Keratinocyte (primary cell): ENCODE results near the gene SERP2. TPM values are rescaled to one million over a fixed set of nuclear protein-coding genes. Genes with fewer than 3 reads are reported as not detected.
A peak's percentile ranks its signal among the peaks of the same experiment; 100 is the strongest.

Experiments
- DNase-seq: peaks from one replicate; pipeline ENCODE4 v3.0.0-alpha.2; 2011; ENCODE audit warnings: low read depth, missing footprints, low spot score
- FAIRE-seq: peaks from 2 replicates; lab custom pipeline; 2011; peaks lifted over from hg19 to GRCh38; lab: Jason Lieb, UNC
- H2AFZ ChIP-seq: 2 replicates; pipeline ENCODE4 v1.6.0; 2012; ENCODE audit warnings: low read length, control low read depth, inconsistent platforms; ENCODE audit not compliant: control insufficient read depth
- H3K27ac ChIP-seq: 2 replicates; pipeline ENCODE4 v1.5.1; 2011; ENCODE audit warnings: low read length; ENCODE audit not compliant: control insufficient read depth, insufficient read depth
- H3K27me3 ChIP-seq: 3 replicates; pipeline ENCODE4 v1.6.0; 2011; ENCODE audit warnings: low read length; ENCODE audit not compliant: control insufficient read depth, insufficient read depth; ENCODE audit errors: extremely low read depth
- H3K36me3 ChIP-seq, 2 experiments: 2 replicates in 1 of 2; 3 replicates in 1 of 2; pipeline ENCODE4 v1.5.1; 2011; ENCODE audit warnings: low read length in 2 of 2, mild to moderate bottlenecking in 1 of 2; ENCODE audit not compliant: control insufficient read depth in 2 of 2, insufficient read depth in 2 of 2; ENCODE audit errors: extremely low read depth in 1 of 2
- H3K4me1 ChIP-seq: 3 replicates; pipeline ENCODE4 v1.5.1; 2011; ENCODE audit warnings: low read length; ENCODE audit not compliant: control insufficient read depth, insufficient read depth; ENCODE audit errors: extremely low read depth
- H3K4me2 ChIP-seq: 3 replicates; pipeline ENCODE4 v1.6.0; 2011; ENCODE audit warnings: low read depth, low read length; ENCODE audit not compliant: control insufficient read depth, insufficient read depth; ENCODE audit errors: extremely low read depth
- H3K4me3 ChIP-seq, 3 experiments: fragments of 200-600 bp in 1 of 3; sonication (generic) in 1 of 3; 2 replicates in 2 of 3; 3 replicates in 1 of 3; pipeline ENCODE4 v1.5.1; 2011 to 2016; ENCODE audit warnings: low read length in 3 of 3, mild to moderate bottlenecking in 3 of 3, control low read depth in 2 of 3, inconsistent platforms in 1 of 3, low read depth in 1 of 3, mixed read lengths in 1 of 3, mixed run types in 1 of 3, moderate library complexity in 1 of 3; ENCODE audit not compliant: control insufficient read depth in 2 of 3, insufficient read depth in 2 of 3; ENCODE audit errors: extremely low read depth in 1 of 3
- H3K79me2 ChIP-seq: 2 replicates; pipeline ENCODE4 v1.6.0; 2012; ENCODE audit warnings: low read length; ENCODE audit not compliant: control insufficient read depth, insufficient read depth
- H3K9ac ChIP-seq: 3 replicates; pipeline ENCODE4 v1.6.0; 2011; ENCODE audit warnings: low read length; ENCODE audit not compliant: control insufficient read depth, insufficient read depth; ENCODE audit errors: extremely low read depth
- H3K9me1 ChIP-seq: 3 replicates; pipeline ENCODE4 v1.6.0; 2011; ENCODE audit warnings: low read length; ENCODE audit not compliant: control insufficient read depth, insufficient read depth; ENCODE audit errors: extremely low read depth
- H3K9me3 ChIP-seq: 2 replicates; pipeline ENCODE4 v1.5.1; 2012; ENCODE audit warnings: low read depth, low read length; ENCODE audit not compliant: control insufficient read depth
- H4K20me1 ChIP-seq: 3 replicates; pipeline ENCODE4 v1.6.0; 2011; ENCODE audit warnings: low read length; ENCODE audit not compliant: control insufficient read depth, insufficient read depth; ENCODE audit errors: extremely low read depth
- CTCF ChIP-seq, 3 experiments: IDR thresholded peaks in 1 of 3; conservative IDR thresholded peaks in 1 of 3; optimal IDR thresholded peaks in 1 of 3; 2 replicates in 2 of 3; 3 replicates in 1 of 3; pipeline versions ENCODE3 to v1.5.1; 2011; ENCODE audit warnings: low read length in 3 of 3, mild to moderate bottlenecking in 3 of 3, moderate library complexity in 2 of 3, control low read depth in 1 of 3, inconsistent platforms in 1 of 3; ENCODE audit not compliant: insufficient read depth in 2 of 3; ENCODE audit errors: extremely low read depth in 1 of 3
- EZH2 ChIP-seq: IDR thresholded peaks from one replicate; pipeline ENCODE4 v1.6.1; 2012; ENCODE audit warnings: inconsistent platforms, mild to moderate bottlenecking, low read length, moderate library complexity
- dilution Hi-C: fragments of 300-500 bp; cut with MboI; formaldehyde crosslinking; loops from one replicate; pipeline ENCODE4 v1.7.0; 2020; ENCODE audit warnings: low sequenced_read_pairs; ENCODE audit not compliant: extremely low pct_ligation_motif_present
- polyA plus RNA-seq, 5 experiments: library from polyadenylated mRNA; depleted of rRNA in 3 of 5; stranded (reverse) in 3 of 5; stranded (forward) in 1 of 5; unstranded in 1 of 5; fragments of >200 nt; gene quantifications; 1 replicate in 1 of 5; 2 replicates in 3 of 5; 3 replicates in 1 of 5; pipeline versions ENCODE4 v1.2.1 to v1.2.3, GENCODE V29; 2011 to 2012; ENCODE audit warnings: missing spikeins in 2 of 5, low read depth in 1 of 5, low replicate concordance in 1 of 5

The SERP2 gene
- polyA plus RNA-seq, 1 donor (not counting 4 experiments of a cell fraction or from before 2014, with no cell fraction given), result 0.45 TPM

GRCh38 chr13:44362394-44363040 is 11.1 kb upstream of the SERP2 start:
- TF ChIP-seq EZH2, result no peak
- TF ChIP-seq CTCF (optimal IDR thresholded peaks at IDR 0.05 in 1 of 3, IDR thresholded peaks at IDR 0.05 in 1 of 3, conservative IDR thresholded peaks at IDR 0.05 in 1 of 3; ENCODE audit: extremely low read depth in 1 of 3, insufficient read depth in 2 of 3, low read length in 3 of 3), result no peak
- H3K9me3 ChIP-seq, result no peaks in the 10 kb centered on the region
- no peaks in the 10 kb centered on the region for H3K79me2 ChIP-seq
- H3K4me1 ChIP-seq, result peaks cover 29% of the 10 kb centered on the region
- H3K4me2 ChIP-seq, result no peak overlapping the region
- no peaks in the 10 kb centered on the region for H4K20me1 ChIP-seq
- DNase-seq, result no peak
- H3K27ac ChIP-seq, result no peak overlapping the region
- no peak overlapping the region for H3K9ac ChIP-seq
- FAIRE-seq, result no peak
- no peak overlapping the region for H2AFZ ChIP-seq
- no peaks in the 10 kb centered on the region for H3K36me3 ChIP-seq
- H3K9me1 ChIP-seq, result no peaks in the 10 kb centered on the region
- no peaks in the 10 kb centered on the region for H3K27me3 ChIP-seq
- no peak overlapping the region for H3K4me3 ChIP-seq
- dilution Hi-C loops, result no loop called here

GRCh38 chr13:44363631-44364344 is 9.8 kb upstream of the SERP2 start:
- H3K4me1 ChIP-seq, result peaks cover 29% of the 10 kb centered on the region

More at GRCh38 chr13:44363631-44364344, 9.8 kb upstream of the SERP2 start:
- Histone ChIP-seq H3K9ac (no peak overlapping the region), H3K4me2 (no peak overlapping the region), H2AFZ (no peak overlapping the region), H3K79me2 (no peaks in the 10 kb centered on the region), H3K9me3 (no peaks in the 10 kb centered on the region), H4K20me1 (no peaks in the 10 kb centered on the region), H3K27ac (peak overlapping the region; percentile 73), H3K4me3 (no peak overlapping the region), H3K9me1 (no peaks in the 10 kb centered on the region), H3K27me3 (no peaks in the 10 kb centered on the region), H3K36me3 (no peaks in the 10 kb centered on the region)
- no peak for TF ChIP-seq EZH2
- TF ChIP-seq CTCF (optimal IDR thresholded peaks at IDR 0.05 in 1 of 3, IDR thresholded peaks at IDR 0.05 in 1 of 3, conservative IDR thresholded peaks at IDR 0.05 in 1 of 3; ENCODE audit: extremely low read depth in 1 of 3, insufficient read depth in 2 of 3, low read length in 3 of 3), result no peak
- DNase-seq, result no peak
- no peak for FAIRE-seq
- dilution Hi-C loops, result no loop called here
